TTC549 (cell line): ENCODE data around the gene PTBP3.
"Not testable (repeated sequence)": the region's sequence is repeated elsewhere in the genome, so short reads cannot be mapped to it uniquely, and the experiment has no call there.

Experiments used
- FAIRE-seq: peaks from 2 replicates; lab custom pipeline; 2012; peaks lifted over from hg19 to GRCh38; lab: Jason Lieb, UNC

PTBP3 gene

GRCh38 chr9:112322701-112323377 lies 10.6 kb downstream of the PTBP3 start:
- no peak for FAIRE-seq

DNA sequence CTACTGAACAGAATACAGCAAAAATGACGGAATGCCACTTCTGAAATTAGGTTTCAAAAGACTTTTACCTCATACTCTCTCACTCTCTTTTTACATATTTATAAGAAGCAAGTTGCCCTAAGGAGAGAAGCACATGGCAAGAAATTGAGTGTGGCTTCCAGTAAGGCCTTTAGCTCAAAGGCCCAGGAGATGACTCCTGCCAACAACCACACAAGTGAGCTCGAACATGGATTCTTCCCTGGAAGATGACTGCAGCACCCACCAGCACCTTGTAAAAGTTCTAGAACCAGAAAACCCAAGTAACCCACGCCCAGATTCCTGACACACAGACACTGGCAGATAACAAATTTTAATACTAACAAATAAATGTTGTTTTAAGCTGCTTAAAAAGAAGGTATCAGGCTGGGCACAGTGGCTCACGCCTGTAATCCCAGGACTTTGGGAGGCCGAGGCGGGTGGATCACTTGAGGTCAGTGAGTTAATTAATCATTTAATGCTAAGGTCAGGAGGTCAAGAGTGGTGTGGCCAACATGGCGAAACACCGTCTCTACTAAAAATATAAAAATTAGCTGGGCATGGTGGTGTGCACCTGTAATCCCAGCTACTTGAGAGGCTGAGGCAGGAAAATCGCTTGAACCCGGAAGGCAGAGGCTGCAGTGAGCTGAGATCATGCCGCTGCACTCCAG lies 17.0 kb downstream of the PTBP3 start:
- FAIRE-seq: no peak

GRCh38 chr9:112315331-112316257 lies 17.8 kb downstream of the PTBP3 start:
- no peak for FAIRE-seq

- FAIRE-seq: no peak
These were observed 21.3 kb downstream of the PTBP3 start for GRCh38 chr9:112312139-112312538.

- FAIRE-seq: no peak
These were observed 21.9 kb downstream of the PTBP3 start for GRCh38 chr9:112311497-112311896.

- FAIRE-seq: no peak
These were observed 22.6 kb downstream of the PTBP3 start for GRCh38 chr9:112310826-112311225.

GRCh38 chr9:112308588-112308987 lies 24.8 kb downstream of the PTBP3 start:
- FAIRE-seq: no peak

DNA sequence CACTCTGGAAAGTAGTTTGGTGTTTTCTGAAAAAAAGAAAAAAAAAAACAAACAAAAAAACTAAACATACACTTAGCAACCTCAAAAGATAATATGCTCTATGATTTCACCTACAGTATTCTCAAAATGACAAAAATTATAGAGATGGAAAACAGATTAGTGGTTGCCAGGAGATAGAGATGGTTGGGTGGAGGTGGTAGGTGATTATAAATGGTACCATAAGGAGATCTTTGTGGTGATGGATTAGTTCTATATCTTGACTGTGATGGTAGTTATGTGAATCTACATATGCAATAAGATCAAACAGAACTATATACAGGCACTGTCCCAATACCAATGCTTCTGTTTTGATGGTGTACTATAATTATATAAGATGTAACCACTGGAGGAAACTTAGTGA lies 32.0 kb downstream of the PTBP3 start:
- FAIRE-seq: no peak

GRCh38 chr9:112299514-112299913 lies 33.9 kb downstream of the PTBP3 start:
- FAIRE-seq: no peak

DNA sequence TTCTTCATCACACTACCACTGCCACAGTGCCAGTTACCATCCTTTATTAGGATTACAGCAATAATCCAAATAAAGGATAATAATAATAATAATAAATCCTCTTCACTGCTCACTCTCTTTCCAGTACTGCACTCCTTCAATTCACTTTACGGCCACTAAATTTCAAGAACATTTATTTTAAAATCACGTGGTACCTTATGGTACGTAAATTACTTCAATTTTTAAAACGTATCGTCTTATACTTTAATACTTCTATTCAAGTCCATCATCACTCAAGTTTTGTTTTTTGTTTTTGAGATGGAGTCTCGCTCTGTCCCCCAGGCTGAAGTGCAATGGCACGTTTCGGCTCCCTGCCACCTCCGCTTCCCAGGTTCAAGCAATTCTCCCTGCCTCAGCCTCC lies 36.5 kb downstream of the PTBP3 start:
- no peak for FAIRE-seq

DNA sequence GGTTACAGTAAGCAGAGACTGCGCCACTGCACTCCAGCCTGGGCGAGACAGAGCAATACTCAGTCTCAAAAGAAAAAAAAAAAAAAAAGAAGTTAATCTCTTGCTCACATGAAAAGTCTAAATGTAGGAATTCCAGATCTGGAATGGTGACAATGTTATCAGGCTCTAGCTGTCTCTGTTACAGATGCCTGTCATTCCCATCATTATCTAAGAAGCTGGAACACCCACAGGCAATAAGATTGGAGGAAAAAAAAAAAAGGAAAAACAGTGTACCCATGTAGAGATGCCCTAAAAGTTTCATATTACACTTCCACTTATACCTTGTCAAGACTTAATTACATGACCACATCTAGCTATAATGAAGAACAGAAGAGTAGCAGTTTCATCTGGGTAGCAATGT lies 38.2 kb downstream of the PTBP3 start:
- FAIRE-seq: no peak

GRCh38 chr9:112288029-112288428 lies 45.4 kb downstream of the PTBP3 start:
- no peak for FAIRE-seq

DNA sequence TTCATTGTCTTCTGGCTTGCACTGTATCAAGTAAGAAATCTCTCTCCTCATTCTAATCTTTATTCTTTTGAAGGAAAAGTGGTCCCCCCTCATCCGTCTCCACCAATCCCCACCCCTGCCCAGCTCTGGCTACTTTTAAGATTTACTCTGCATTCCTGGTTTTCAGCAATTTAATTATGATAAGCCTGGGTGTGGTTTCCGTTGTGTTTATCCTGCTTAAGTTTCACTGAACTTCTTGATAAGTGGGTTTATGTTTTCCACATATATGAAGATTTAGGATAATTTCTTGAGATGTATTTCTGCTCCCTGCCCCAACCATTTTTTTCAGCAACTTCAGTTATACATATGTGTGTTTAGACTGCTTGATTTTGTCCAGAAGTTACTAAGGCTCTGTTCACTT lies 46.5 kb downstream of the PTBP3 start:
- no peak for FAIRE-seq

DNA sequence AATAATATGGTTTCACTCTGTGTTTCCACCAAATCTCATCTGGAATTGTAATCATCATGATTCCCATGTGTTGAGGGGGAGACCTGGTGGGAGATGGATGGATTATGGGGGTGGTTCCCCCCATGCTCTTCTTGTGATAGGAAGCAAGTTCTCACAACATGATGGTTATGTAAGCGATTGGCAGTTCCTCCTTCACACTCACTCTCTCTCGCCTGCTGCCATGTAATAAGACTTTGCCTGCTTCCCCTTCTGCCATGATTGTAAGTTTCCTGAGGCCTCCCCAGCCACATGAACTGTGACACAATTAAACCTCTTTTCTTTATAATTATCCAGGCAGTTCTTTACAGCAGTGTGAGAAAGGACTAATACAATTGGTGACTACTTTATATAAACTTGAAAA lies 48.4 kb downstream of the PTBP3 start:
- no peak for FAIRE-seq

GRCh38 chr9:112283582-112284253 lies 49.7 kb downstream of the PTBP3 start:
- no peak for FAIRE-seq

DNA sequence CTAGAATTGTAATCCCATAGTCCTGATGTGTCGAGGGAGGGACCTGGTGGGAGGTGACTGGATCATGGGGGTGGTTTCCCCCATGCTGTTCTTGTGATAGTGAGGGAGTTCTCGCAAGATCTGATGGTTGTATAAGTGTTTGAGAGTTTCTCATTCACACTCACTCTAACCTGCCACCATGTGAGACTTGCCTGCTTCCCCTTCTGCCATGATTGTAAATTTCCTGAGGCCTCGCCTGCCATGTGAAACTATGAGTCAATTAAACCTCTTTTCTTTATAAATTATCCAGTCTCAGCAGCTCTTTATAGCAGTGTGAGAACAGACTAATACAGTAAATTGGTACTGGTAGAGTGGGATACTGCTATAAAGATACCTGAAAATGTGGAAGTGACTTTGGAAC lies 50.6 kb downstream of the PTBP3 start:
- FAIRE-seq: not testable (repeated sequence)

GRCh38 chr9:112280904-112281303 lies 52.5 kb downstream of the PTBP3 start:
- FAIRE-seq: no peak

DNA sequence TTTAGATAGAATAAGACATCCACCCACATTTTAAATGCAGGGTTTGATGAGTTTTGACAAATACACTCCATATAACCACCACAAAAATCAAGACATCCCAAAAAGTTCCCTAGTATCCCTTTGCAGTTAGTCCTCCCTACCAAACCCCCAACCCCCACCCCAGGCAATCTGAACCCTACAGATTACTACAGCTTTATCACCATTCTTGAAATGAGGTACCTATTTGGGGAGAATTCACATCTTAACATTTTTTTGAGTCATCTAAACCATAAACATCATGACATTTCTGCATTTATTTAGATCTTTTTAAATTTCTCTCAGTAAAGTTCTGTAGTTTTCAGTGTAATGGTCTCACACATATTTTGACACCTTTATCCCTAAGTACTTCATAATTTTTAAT lies 53.9 kb downstream of the PTBP3 start:
- no peak for FAIRE-seq

- FAIRE-seq: no peak
These were observed 55.3 kb downstream of the PTBP3 start for GRCh38 chr9:112278152-112278551.

GRCh38 chr9:112274600-112274999 lies 58.8 kb downstream of the PTBP3 start:
- FAIRE-seq: no peak

DNA sequence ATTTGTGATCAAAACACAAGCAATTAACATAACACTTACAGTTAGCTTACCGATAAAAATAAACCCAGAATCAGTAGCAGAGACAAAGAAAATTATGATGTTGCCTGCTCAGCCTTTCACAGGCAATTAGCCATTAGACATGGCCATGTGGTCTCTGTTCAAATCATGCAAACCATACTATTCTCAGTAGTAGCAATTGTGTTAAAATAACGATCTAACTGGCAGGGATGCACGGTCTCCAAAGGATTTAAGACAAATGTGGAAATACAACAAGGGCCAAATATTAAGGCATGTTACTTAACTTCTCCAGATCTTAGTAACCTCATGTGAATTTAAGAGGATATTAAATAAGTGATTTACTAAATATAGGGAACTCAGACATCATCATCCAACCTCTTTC lies 59.5 kb downstream of the PTBP3 start:
- no peak for FAIRE-seq

GRCh38 chr9:112271466-112272098 lies 61.8 kb downstream of the PTBP3 start:
- FAIRE-seq: no peak
